Heart left ventricle (tissue), 16 donors: ENCODE measurements around the gene ARPC5. TPM values are rescaled to one million over a fixed set of nuclear protein-coding genes. Genes with fewer than 3 reads are reported as not detected.

Experiments used
- ATAC-seq, 4 donors: fragments of 200-7000 bp; cut with Tn5 transposase; one replicate each; pipeline ENCODE4 v1.9.1; 2020 to 2022; ENCODE audit warnings: moderate library complexity in 4 of 4, mild to moderate bottlenecking in 3 of 4, moderate number of reproducible peaks in 1 of 4
- DNase-seq, 5 donors: peaks; one replicate each; pipeline ENCODE4 v3.0.0-alpha.2; 2020
- H3K27ac ChIP-seq, 12 donors: fragments of 200-600 bp; sonication (generic) in 4 of 12; one replicate each; pipeline versions ENCODE4 v1.5.0 to v1.8.0; 2016 to 2022; ENCODE audit warnings: mild to moderate bottlenecking in 2 of 12
- H3K27me3 ChIP-seq, 9 donors: fragments of 200-600 bp; sonication (generic) in 2 of 9; one replicate each; pipeline versions ENCODE4 v1.5.1 to v1.8.0; 2016 to 2022; ENCODE audit warnings: mild to moderate bottlenecking in 3 of 9
- H3K36me3 ChIP-seq, 9 donors: fragments of 200-600 bp; sonication (generic) in 2 of 9; one replicate each; pipeline versions ENCODE4 v1.5.0 to v1.8.0; 2018 to 2022; ENCODE audit warnings: mild to moderate bottlenecking in 2 of 9
- H3K4me1 ChIP-seq, 12 donors: fragments of 200-600 bp; sonication (generic) in 4 of 12; one replicate each; pipeline versions ENCODE4 v1.5.0 to v1.8.0; 2016 to 2022; ENCODE audit warnings: mild to moderate bottlenecking in 3 of 12
- H3K4me3 ChIP-seq, 12 donors: fragments of 200-600 bp; sonication (generic) in 4 of 12; one replicate each; pipeline versions ENCODE4 v1.5.0 to v1.8.0; 2017 to 2022; ENCODE audit warnings: mild to moderate bottlenecking in 9 of 12, moderate library complexity in 4 of 12
- H3K9me3 ChIP-seq, 12 donors: fragments of 200-600 bp; sonication (generic) in 4 of 12; one replicate each; pipeline versions ENCODE4 v1.5.0 to v1.8.0; 2016 to 2022; ENCODE audit warnings: mild to moderate bottlenecking in 1 of 12
- POLR2A ChIP-seq, 2 donors: fragments of 450-650 bp; IDR thresholded peaks; one replicate each; pipeline ENCODE4 v1.6.1; 2017; ENCODE audit warnings: antibody characterized with exemption in 2 of 2, mild to moderate bottlenecking in 2 of 2, moderate library complexity in 2 of 2
- WGBS, 4 donors: extraction: QIAGEN DNeasy Blood & Tissue Kit in 2 of 4; methylation state at CpG; one replicate each; pipeline versions ENCODE4 v1.1.5 to v1.1.7; 2013 to 2018; 5-methylcytosine and 5-hydroxymethylcytosine counted together
- intact Hi-C, 10 donors: fragments of 100-400 bp; cut with DNase I; formaldehyde crosslinking; loops; one replicate each; pipeline versions ENCODE4 v1.11.1 to v1.14.2; 2022
- polyA plus RNA-seq, 2 donors: library from polyadenylated mRNA; stranded (reverse); fragments of 200-250 nt; gene quantifications; one replicate each; pipeline ENCODE4 v1.2.3, GENCODE V29; 2013
- total RNA-seq, 9 donors: library from RNA; depleted of rRNA in 2 of 9; stranded (reverse); fragments of >200 nt in 2 of 9; fragmentation: NEBNext Ultra II Directional in 3 of 9; extraction: Animal tissue kit (Norgen Biotek cat#: 25700) in 3 of 9; gene quantifications; one replicate each; pipeline versions ENCODE4 v1.1.0 to v1.2.4, GENCODE V29; 2016 to 2023
- TF ChIP-seq, protein P1 (sequence below), 12 donors: fragments of 200-600 bp; sonication (generic) in 4 of 12; IDR thresholded peaks; one replicate each; pipeline versions ENCODE4 v1.5.0 to v1.8.0; 2018 to 2022; ENCODE audit warnings: antibody characterized with exemption in 12 of 12, mild to moderate bottlenecking in 5 of 12
- donor health status: ischemic (EF 13 %, LVEDD 7.1; RV severe dilation, severe dysfunction).
- donor health status: healthy with polysubstance abuse.
- donor health status: DM: no; HTN: yes; CAD: no.
- donor health status: DM: no; HTN: no; CAD: no.
- donor health status: ischemic (EF 25% LVEDD 6.9; RV normal size, moderate dysfunction).
- donor health status: ischemic (EF 25% LVEDD 5.7; RV mildly dilated, moderate dysfunction).
- donor health status: healthy.
- donor health status: DM: yes; HTN: yes; CAD: no.
- donor health status: ischemic (EF 35%, LVEDD 5.7; RV mildly dilated, moderate dysfunction).
- donor health status: nonischemic (EF 11% LVEDD 7.7; RV severe dilation, severe dysfunction).
- donor health status: DM: yes; HTN: yes; CAD: no.
- donor health status: PGD.
- donor health status: ischemic (EF 29% LVEDD 5.4; RV normal size, mild dysfunction).
- donor health status: nonischemic (EF 23%, LVEDD 6.1; RV moderate dilation, normal function).

The ARPC5 gene
- total and polyA plus RNA-seq, 11 donors = 24.6 to 105 (median 31.3) TPM

DNA sequence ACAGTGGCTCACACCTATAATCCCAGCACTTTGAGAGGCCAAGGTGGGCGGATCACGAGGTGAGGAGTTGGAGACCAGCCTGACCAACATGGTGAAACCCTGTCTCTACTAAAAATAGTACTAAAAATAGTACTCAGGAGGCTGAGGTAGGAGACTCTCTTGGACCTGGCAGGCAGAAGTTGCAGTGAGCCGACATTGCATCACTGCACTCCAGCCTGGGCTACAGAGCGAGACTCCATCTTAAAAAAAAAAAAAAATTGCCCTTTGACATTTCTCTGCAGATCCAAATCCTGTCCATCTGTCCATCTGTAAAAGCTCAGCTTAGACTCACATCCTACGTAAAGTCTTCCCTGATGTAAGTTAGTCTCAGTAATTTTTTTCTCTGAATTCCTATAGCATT, 39.1 kb downstream of the ARPC5 start:
- 84 to 89% (median 87%) methylated on average over 5 of the region's 5 CpGs for WGBS, 4 donors

DNA sequence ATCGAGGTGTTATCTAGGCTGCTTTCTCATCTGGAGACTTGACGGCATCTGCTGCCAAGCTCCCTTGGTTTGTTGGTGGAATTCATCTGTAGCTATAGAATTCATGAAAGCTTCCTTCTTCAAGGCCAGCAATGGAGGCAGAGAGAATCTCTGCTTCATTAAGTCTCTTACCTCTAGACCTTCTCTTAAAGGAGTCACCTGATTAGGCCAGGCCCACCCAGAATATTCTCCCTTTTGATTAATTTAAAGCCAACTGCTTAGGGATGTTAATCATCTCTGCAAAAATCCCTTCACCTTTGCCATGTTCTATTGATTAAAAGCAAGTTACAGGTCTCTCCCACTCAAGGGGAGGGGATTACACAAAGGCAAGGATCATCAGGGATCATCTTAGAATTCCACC, 40.0 kb downstream of the ARPC5 start:
- Histone ChIP-seq H3K36me3 (no peaks in the 10 kb centered on the region), H3K4me3 (no peak overlapping the region), H3K4me1 (peaks cover 0 to 67% (median 2%) of the 10 kb centered on the region in 12 donors), H3K9me3 (no peaks in the 10 kb centered on the region), H3K27ac (no peak overlapping the region), H3K27me3 (no peaks in the 10 kb centered on the region)
- intact Hi-C loops = no loop called here
- 89 to 94% (median 94%) methylated on average over 2 of the region's 2 CpGs for WGBS, 4 donors
- no peak for ATAC-seq
- TF ChIP-seq, protein P1, sequence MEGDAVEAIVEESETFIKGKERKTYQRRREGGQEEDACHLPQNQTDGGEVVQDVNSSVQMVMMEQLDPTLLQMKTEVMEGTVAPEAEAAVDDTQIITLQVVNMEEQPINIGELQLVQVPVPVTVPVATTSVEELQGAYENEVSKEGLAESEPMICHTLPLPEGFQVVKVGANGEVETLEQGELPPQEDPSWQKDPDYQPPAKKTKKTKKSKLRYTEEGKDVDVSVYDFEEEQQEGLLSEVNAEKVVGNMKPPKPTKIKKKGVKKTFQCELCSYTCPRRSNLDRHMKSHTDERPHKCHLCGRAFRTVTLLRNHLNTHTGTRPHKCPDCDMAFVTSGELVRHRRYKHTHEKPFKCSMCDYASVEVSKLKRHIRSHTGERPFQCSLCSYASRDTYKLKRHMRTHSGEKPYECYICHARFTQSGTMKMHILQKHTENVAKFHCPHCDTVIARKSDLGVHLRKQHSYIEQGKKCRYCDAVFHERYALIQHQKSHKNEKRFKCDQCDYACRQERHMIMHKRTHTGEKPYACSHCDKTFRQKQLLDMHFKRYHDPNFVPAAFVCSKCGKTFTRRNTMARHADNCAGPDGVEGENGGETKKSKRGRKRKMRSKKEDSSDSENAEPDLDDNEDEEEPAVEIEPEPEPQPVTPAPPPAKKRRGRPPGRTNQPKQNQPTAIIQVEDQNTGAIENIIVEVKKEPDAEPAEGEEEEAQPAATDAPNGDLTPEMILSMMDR (IDR thresholded peaks at IDR 0.05) = no peak
- TF ChIP-seq POLR2A (IDR thresholded peaks at IDR 0.05) = no peak
- DNase-seq = no peak

More for the DNA sequence above, 39.1 kb downstream of the ARPC5 start:
- ATAC-seq = no peak
- peaks cover 0 to 63% (median 2%) of the 10 kb centered on the region in 12 donors for H3K4me1 ChIP-seq
- H3K4me3 ChIP-seq = no peak overlapping the region
- H3K9me3 ChIP-seq = no peaks in the 10 kb centered on the region
- no peaks in the 10 kb centered on the region for H3K27me3 ChIP-seq
- TF ChIP-seq POLR2A (IDR thresholded peaks at IDR 0.05) = no peak
- TF ChIP-seq, protein P1 (IDR thresholded peaks at IDR 0.05) = no peak
- no peaks in the 10 kb centered on the region for H3K36me3 ChIP-seq
- DNase-seq = no peak
- intact Hi-C loops = no loop called here
- H3K27ac ChIP-seq = no peak overlapping the region

DNA sequence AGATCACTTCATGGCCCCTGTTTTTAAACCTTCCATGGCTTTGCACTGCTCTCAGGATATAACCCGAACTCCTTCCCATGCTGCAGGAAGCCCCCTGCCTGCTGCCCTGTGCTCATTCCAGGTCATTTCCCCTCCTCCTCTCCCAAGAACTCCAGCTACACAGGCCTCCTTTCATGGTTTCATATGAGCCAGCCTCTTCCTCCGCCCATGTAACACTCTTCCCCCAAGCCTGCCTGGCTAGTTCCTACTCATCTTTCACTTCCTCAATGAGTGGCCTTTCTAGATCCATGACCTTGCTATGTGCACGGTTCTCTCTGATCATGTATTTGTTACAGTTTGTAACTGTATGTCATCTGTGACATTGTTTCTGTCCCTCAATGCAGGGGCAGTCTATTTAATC, 42.2 kb downstream of the ARPC5 start:
- peak overlapping the region in 1 of 12 donors; percentile 94 for H3K27ac ChIP-seq

DNA sequence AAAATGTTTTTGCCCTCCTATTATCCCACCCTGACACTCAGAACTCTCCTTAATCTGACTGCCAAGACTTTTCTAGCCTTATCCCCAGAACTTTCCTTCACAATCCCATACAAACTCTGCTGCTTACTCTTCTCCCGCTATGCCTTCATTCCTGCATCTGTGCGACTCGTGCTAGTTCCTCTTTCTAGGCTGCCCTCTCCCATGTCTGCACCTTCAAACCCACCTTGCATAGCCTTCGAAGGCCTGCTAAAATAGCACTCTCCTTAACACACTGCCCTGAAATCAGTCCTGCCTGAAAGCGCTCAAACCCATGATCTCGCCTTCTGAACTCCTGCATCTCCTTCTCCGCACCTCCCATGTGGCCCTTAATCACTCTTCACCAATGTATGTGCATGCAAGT, 42.9 kb downstream of the ARPC5 start:
- intact Hi-C loops = no loop called here
- Histone ChIP-seq H3K4me3 (no peak overlapping the region), H3K9me3 (no peaks in the 10 kb centered on the region), H3K36me3 (no peaks in the 10 kb centered on the region), H3K27me3 (no peaks in the 10 kb centered on the region), H3K4me1 (peaks cover 0 to 44% (median 0%) of the 10 kb centered on the region in 12 donors), H3K27ac (peak overlapping the region in 1 of 12 donors; percentile 94)
- TF ChIP-seq POLR2A (IDR thresholded peaks at IDR 0.05) = no peak
- TF ChIP-seq, protein P1 (IDR thresholded peaks at IDR 0.05) = no peak
- DNase-seq = no peak
- WGBS, 4 donors = 92 to 94% (median 93%) methylated on average over 7 of the region's 7 CpGs
- ATAC-seq = no peak

More for the DNA sequence above, 42.2 kb downstream of the ARPC5 start:
- Histone ChIP-seq H3K4me1 (peaks cover 0 to 49% (median under 1%) of the 10 kb centered on the region in 12 donors), H3K4me3 (no peak overlapping the region), H3K36me3 (no peaks in the 10 kb centered on the region), H3K27me3 (no peaks in the 10 kb centered on the region), H3K9me3 (no peaks in the 10 kb centered on the region)
- peak in 3 of 4 donors; percentile 30 to 70 (median 50) for ATAC-seq
- 59 to 74% (median 67%) methylated on average over 3 of the region's 3 CpGs for WGBS, 4 donors
- peak in 1 of 5 donors; percentile 54 for DNase-seq
- intact Hi-C loops = no loop called here
- no peak for TF ChIP-seq POLR2A (IDR thresholded peaks at IDR 0.05)
- TF ChIP-seq, protein P1 (IDR thresholded peaks at IDR 0.05) = no peak
